GM19043 (cell line): ENCODE data around the gene OR2H1.
"Not testable (repeated sequence)": the region's sequence is repeated elsewhere in the genome, so short reads cannot be mapped to it uniquely, and the experiment has no call there.

Experiments
- ATAC-seq: cut with Tn5 transposase; IDR thresholded peaks from one replicate; pipeline ENCODE4 v1.9.1; 2021; ENCODE audit warnings: low read depth; ENCODE audit not compliant: unreplicated experiment

Gene OR2H1

DNA sequence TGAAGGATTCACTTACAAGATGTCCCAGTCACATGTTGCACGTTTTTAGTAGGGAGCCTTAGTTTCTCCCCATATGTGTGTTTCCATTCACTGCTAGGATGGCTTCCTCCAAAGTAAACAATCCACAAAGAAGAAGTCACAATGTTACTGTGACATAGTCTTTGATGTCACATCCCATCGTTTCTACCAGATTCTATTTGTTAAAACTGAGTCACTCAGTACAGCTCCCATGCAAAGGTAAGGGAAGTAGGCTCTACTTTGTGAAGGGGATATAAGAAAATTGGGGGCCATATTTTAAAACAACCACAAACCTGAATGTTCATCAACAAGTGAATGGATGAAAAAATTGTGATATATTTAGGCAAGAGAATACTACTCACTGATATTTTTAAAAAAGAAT is at the start of gene OR2H1, which contains the start of gene OR11A1:
OR2H1 (plus strand) TSS at position 185 of the 400 bp plus-strand sequence. CDS start 4,615 bp downstream, outside the sequence.
OR11A1 (minus strand) TSS at position 101 of the 400 bp plus-strand sequence. CDS start 29,430 bp downstream, outside the sequence.
- ATAC-seq, result no peak

DNA sequence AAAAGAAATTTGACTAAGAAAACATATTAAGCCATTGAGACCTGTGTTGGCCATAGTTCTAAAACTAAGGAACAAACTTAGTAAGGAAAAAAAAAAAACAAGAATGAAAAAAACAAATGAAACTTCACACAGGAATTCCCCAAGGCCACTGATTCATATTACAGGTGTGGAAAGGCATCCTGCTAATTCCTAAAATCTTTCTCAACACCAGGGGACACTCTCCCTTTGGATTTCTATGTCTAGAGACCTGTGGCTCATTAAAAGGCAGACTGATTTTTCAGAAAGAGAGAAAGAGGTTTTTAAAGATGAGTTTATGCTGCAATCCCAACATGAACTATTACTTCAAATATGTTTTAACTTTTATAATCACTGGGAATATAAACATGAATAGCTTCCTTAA is 42.4 kb upstream of the OR2H1 start, which contains the start of gene OR12D1:
OR12D1 (plus strand) TSS at position 341 of the 400 bp plus-strand sequence.
- ATAC-seq, result no peak

DNA sequence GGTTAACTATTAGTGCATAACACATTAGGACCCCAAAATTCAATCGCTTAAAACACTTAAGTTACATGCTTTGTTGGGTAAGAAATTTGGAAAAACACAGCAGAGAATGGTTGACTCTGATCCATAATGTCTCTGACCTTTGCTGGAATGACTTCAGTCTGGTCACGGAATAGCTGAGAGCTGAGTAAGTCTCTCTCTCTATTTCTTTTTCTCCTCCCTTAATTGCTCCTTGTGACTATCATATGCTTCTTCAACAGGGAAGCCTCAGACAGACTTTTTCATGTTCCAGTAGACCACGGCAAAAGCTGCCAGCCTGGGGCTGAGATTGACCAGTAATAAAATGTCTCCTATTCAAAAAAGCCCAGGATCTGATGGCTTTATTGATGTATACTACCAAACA is 37.4 kb upstream of the OR2H1 start:
- ATAC-seq, result no peak

DNA sequence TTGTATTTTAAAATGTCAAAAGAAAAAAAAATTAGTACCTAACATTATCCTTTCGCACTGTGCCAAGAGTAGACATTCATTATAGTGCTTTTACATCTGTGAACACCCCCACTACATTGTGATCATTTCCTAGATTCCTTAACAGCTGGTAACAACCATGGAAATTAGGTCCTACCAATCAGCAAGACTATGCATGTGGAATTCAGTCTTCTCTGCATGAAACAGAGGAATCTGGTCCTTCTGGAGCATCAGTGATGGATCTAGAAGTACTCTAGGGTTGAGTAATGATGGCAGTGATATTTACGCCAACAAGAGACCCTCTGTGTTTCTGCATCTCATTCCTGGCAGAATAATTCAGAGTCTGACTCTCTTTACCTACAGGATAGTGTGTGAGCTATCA is 32.8 kb upstream of the OR2H1 start:
- ATAC-seq, result no peak

DNA sequence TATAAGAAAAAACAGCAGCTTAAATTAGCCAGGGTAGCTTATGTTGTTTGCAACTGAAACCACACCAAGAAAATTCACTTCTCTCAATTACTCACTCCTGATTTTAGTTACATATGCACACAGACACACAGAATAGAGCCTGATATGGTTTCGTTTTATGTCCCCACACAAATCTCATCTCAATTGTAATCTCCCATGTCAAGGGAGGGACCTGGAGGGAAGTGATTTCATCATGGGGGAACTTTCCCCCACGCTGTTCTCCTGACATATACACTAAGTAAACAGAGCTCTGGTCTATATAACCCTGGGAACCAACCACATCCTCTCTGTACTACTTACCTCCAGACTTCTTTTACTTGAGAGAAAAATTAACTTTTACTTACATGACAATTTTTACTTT is 32.4 kb upstream of the OR2H1 start:
- no peak for ATAC-seq

DNA sequence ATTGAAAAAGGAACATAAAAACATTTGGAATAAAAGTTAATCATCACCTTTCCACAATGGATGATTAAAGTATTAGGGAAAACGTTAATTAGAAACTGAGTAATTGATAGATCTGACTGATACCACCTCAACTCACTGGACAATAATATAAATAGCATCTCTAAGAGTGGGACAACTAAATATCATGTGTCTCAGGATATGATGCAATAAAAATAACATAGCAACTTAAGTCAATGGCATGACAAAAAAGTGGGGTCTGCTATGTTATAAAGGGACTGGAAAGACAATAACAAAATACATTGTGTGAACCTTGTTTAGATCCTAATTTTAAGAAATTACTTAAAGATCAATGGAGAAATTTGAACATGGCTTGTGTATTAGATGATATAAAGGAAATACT is 31.9 kb upstream of the OR2H1 start:
- no peak for ATAC-seq

DNA sequence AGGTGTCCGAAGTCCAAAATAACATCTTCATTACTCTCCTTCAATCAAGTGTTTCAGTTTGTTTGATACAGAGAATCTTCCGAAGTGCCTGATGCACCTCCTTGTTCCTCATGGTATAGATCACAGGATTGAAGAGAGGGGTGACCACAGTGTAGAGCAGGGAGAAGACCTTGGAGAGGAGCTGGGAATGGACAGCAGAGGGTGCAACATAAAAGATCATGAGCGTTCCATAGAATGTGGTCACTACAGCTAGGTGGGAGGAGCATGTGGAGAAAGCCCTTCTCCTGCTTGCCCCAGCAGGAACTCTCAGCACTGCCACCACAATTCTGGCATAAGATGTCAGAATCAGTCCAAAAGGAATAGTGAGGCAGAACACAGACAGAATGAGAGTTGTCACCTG is 30.3 kb upstream of the OR2H1 start:
- no peak for ATAC-seq

DNA sequence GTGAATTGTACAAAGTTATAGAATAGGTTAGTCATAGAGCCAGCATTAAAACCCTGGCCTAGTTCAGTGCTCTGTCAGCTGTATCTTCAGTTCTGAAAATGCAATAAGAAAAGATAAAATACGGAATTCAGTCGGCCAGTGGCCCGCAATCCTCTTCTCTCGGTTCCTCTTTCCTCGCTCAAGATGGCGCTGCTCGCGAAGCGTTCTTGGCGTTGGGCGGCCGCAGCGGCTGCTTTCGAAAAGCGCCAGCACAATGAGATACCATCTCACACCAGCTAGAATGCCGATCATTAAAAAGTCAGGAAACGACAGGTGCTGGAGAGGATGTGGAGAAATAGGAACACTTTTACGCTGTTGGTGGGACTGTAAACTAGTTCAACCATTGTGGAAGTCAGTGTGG is 20.2 kb upstream of the OR2H1 start:
- ATAC-seq, result not testable (repeated sequence)

DNA sequence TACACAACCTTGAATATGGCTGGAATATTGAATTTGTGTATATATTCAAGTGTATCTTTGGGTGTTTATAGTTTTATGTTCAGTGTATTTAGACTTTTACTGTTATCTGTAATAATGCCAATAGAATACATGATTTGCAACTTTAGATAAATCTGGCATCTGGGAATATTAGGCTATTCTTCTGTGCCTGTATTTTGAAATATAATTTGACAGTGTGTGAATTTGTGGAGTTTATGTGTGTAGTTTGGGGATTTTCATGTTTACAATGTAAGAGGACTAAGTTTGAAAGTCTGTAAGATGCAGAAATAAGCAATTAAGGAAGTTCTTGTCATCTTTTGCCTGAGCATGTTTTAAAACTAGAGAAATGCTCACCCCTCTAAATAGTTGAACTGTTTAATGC is 17.9 kb upstream of the OR2H1 start, which contains the start of gene OR10C1:
OR10C1 (plus strand) TSS at position 301 of the 400 bp plus-strand sequence. CDS start 710 bp downstream, outside the sequence.
- ATAC-seq, result no peak

DNA sequence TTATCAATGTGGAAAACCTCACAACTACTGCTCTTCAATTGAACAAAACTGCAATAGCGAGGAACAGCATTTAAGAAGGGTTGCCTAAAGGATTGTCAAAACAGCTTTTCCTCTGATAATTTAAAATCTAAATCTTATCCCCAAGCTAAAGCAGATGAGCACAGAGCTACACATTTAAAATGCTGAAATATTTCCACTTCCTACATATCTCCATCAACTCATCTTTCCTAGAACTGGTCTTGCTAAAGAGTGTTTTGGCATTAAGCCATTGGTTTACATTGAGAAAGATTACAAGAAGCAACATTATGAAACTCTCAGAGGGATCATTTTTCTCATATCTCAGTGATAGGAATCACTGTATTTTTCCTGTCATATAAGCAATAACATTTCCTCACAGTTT is 14.2 kb upstream of the OR2H1 start:
- ATAC-seq, result no peak

DNA sequence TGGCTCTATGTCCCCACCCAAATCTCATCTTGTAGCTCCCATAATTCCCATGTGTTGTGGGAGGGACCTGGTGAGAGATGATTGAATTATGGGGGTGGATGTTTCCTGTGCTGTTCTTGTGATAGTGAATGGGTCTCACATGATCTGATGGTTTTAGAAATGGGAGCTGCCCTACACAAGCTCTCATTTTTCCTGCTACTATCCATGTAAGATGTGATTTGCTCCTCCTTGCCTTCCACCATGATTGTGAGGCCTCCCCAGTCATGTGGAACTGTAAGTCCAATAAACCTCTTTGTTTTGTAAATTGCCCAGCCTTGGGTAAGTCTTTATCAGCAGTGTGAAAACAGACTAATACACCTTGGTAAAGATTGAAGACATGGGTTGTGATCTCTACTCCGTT is 12.9 kb upstream of the OR2H1 start:
- not testable (repeated sequence) for ATAC-seq

DNA sequence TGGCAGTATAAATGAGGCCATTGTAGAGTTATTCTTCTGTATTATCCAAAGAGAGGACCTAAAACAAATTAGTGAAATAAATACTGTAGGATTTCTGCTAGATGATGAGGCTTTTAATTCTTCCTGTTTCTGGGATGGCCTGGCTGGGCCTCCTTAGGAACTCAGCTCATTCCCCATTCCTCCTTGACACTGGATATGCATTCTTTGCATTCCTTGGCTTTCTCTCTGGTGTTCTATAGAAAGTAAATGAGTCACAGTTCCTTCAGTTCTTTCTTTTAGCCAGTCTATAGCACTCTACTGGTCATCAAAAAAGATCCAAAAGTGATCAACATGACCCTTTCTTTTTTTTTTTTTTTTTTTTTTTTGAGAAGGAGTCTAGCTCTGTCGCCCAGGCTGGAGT is 9.3 kb upstream of the OR2H1 start:
- ATAC-seq, result no peak

DNA sequence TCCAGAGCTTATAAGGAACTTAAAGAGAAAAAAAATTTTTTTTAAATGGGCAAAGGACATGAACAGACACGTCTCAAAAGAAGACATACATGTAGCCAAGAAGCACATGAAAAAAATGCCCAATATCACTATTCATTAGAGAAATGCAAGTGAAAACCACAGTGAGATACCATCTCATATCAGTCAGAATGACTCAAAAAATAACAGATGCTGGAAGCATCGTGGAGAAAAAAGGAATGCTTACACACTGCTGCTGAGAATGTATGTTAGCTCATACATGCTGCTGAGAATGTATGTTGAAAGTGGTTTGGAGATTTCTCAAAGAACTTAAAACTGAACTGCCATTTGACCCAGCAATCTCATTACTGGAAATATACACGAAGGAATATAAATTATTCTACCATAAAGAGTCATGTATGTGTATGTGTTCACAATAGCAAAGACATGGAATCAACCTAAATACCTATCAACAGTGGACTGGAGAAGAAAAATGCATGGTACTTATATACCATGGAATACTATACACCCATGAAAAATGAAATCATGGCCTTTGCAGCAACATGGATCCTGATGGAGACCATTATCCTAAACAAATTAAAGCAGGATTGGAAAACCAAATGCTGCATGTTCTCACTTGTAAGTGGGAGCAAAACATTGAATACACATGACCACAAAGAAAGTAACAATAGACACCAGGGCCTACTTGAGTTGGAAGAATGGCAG is 5.3 kb upstream of the OR2H1 start:
- no peak for ATAC-seq

DNA sequence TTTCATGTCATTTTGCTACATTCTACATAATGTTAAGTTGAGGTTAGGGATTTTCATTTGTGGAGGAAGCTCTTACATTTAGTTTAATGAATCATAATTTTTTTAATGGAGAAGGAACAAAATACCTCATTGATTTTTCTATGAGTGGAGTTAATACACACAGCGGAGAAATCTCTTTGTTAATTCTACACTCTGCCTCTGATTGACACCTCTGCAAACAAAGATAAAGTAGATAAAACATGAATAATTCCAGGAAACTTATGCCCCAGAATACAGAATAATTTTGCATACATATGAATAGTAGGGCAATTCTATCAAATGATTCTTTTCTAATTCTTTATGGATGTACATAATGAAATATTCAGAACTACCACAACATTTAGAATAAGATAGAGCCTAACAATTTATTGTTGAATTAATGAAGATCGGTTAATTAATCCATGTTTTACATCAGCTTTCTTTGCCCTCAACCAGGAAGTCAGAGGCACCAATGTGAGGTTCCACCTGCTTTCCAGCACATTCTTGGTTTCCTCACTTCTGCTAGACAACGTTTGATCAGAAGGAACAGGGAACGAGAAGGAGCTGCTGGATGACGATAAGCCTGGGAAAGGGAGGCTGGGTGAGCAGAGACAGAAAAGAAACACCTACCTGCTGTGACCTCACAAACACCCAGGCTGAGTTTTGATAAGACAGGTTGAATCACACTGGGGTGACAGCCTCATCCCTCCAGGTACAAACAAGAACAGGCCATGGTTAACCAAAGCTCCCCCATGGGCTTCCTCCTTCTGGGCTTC is 4.3 kb downstream of the OR2H1 start:
- ATAC-seq, result no peak

DNA sequence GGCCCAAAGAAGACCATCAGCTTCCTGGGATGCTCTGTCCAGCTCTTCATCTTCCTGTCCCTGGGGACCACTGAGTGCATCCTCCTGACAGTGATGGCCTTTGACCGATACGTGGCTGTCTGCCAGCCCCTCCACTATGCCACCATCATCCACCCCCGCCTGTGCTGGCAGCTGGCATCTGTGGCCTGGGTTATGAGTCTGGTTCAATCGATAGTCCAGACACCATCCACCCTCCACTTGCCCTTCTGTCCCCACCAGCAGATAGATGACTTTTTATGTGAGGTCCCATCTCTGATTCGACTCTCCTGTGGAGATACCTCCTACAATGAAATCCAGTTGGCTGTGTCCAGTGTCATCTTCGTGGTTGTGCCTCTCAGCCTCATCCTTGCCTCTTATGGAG is 5.1 kb downstream of the OR2H1 start:
- no peak for ATAC-seq

DNA sequence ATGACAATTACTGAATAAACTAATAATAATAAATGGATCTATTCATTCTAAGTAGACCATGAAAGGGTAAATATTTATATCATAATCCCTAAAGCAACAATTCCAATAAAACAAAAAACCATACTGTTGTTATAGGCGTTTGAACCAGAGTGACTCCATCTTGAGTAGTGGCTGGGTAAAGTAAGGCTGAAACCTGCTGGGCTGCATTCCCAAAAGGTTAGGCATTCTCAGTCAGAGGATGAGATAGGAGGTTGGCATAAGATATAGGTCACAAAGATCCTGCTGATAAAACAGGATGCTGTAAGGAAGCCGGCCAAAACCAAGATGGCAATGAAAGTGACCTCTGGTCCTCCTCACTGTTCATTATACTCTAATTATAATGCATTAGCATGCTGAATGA is 8.3 kb downstream of the OR2H1 start:
- ATAC-seq, result no peak

DNA sequence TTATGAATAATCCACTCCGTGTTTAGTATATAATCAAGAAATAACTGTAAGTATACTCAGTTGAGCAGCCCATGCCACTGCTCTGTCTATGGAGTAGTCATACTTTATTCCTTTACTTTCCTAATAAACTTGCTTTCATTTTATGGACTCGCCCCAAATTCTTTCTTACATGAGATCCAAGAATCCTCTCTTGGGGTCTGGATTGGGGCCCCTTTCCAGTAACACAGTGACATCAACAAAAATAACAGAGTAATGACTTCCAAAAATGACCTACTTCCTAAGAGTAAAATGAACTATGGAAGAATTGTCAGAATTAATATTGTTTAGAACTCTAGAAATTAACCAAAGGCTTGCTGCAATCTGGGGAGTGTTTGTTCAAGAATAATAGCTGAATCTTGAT is 8.8 kb downstream of the OR2H1 start:
- no peak for ATAC-seq

DNA sequence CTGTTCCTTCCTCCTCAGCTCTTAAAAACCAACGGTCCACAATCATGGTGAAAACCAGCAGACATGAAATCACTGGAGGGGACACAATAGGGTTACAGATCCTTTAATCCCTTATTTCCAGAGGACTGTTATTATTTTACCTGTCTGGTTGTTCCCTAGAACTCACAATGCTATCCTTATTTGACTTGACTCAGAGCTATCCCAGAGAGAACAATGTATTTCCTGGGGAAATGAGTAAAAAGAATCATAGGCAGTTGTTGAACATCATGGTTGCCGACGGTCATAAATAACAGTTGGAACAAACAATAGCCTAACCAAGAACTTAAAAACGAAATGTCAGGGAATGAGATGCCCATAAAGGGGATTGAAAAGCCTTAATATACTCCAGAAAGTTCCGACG is 9.3 kb downstream of the OR2H1 start:
- ATAC-seq, result no peak

DNA sequence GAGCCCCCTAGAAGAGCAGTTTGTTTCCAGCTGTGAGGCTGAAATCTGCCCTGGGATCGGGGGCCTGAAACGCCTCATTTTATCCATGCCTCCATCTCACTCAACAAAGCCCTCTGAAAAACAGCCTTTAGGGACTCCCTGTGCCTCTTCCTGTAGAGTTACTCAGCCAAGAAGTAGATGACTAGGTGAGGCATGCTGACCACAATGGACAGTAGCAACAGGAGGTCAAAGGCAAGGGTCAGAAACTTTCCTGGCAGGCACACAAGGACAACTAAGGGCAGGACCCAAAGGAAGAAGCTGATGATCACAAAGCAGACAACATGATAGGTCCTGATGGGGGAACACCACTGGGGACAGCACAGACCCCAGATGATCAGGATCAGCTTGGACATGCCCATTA is 18.0 kb downstream of the OR2H1 start:
- ATAC-seq, result no peak

DNA sequence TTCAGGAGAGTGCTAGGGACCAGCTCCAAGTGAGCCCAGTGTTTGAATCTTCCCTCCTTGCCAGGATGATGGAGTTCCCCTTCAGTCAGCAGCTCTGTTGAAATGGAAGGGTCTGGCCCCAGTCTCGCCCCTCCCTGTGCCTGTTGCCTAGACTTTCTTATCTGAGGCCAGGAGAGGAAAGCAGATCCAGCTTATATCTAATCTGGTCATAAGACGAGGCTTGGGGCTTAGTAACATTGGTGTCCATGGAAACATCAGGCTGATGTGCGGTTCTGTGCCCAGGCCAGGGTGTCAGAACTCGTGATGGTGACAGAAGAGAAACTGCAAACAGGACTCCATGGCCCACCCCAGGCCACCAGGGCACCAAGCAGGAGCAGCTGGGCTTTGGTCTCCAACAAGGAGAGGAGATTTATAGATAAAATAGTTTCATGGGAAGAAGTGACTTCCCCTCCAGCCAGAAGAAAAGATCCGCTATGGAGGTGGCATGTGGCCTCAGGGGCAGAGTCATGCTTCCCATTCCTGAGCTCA is 21.0 kb downstream of the OR2H1 start:
- no peak for ATAC-seq

DNA sequence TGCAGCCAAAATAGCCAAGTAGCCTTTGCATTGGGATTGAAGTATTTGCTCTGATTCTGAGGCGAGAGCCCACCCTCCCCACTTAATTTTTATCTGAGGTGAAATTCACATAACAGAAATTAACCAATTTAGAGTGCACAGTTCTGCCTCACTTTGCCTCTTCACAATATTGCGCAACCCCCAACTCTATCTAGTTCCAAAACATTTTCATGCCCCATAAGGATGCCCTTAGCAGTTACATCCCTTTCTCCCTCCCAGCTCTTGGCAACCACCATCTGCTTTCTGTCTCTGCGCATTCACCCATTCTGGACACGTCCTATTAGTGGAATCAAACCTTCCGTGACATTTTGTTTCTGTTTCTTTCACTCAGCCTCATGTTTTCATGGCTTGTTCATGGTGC is 21.8 kb downstream of the OR2H1 start:
- ATAC-seq, result no peak
